MCF 10A (cell line): Measurements from ENCODE around the gene FAM83E. TPM values are rescaled to one million over a fixed set of nuclear protein-coding genes. Genes with fewer than 3 reads are reported as not detected.
"Not testable (repeated sequence)": the region's sequence is repeated elsewhere in the genome, so short reads cannot be mapped to it uniquely, and the experiment has no call there.

Experiments used
- BruUV-seq: library from RNA; stranded (reverse); fragments of 400-500 nt; replicated peaks from 2 replicates; lab custom pipeline; 2021; lab: Mats Ljungman, UMichigan
- CTCF ChIA-PET: fragments of 300-600 bp; sonication (Branson Sonifier 250); formaldehyde crosslinking; extraction: SDS; loops from one replicate; lab custom pipeline; 2021; ENCODE audit warnings: antibody characterized with exemption, inconsistent platforms; lab: Yijun Ruan, JAX
- POLR2A ChIA-PET: fragments of 300-600, 350-650 bp; sonication (Branson Sonifier 250); formaldehyde crosslinking; extraction: SDS; loops from one replicate; lab custom pipeline; 2020; ENCODE audit warnings: antibody characterized with exemption, inconsistent platforms; lab: Yijun Ruan, JAX
- DNase-seq: peaks from one replicate; pipeline ENCODE4 v3.0.0-alpha.2; 2018; ENCODE audit not compliant: unreplicated experiment
- H3K27ac Mint-ChIP-seq: one replicate; pipeline ENCODE4 v1.8.0; 2022; ENCODE audit warnings: mild to moderate bottlenecking, low read depth, mixed read lengths; ENCODE audit not compliant: unreplicated experiment
- H3K27me3 Mint-ChIP-seq: one replicate; pipeline ENCODE4 v1.8.0; 2022; ENCODE audit warnings: mixed read lengths; ENCODE audit not compliant: insufficient read depth, unreplicated experiment
- H3K36me3 Mint-ChIP-seq: one replicate; pipeline ENCODE4 v1.8.0; 2022; ENCODE audit warnings: mild to moderate bottlenecking, moderate library complexity, mixed read lengths; ENCODE audit not compliant: insufficient read depth, unreplicated experiment
- H3K4me1 Mint-ChIP-seq: one replicate; pipeline ENCODE4 v1.8.0; 2022; ENCODE audit warnings: mixed read lengths; ENCODE audit not compliant: insufficient read depth, unreplicated experiment
- H3K4me3 Mint-ChIP-seq: one replicate; pipeline ENCODE4 v1.8.0; 2022; ENCODE audit warnings: mild to moderate bottlenecking, moderate library complexity, mixed read lengths; ENCODE audit not compliant: unreplicated experiment
- H3K9me3 Mint-ChIP-seq: one replicate; pipeline ENCODE4 v1.8.0; 2022; ENCODE audit warnings: mixed read lengths; ENCODE audit not compliant: unreplicated experiment
- CTCF ChIP-seq: fragments of 200-600 bp; IDR thresholded peaks from one replicate; pipeline ENCODE4 v1.8.0; 2022; ENCODE audit warnings: antibody characterized with exemption, mild to moderate bottlenecking; ENCODE audit not compliant: unreplicated experiment
- intact Hi-C: fragments of 100-400 bp; cut with micrococcal nuclease; formaldehyde crosslinking; loops from 2 replicates; pipeline ENCODE4 v1.14.1; 2022
- total RNA-seq: library from RNA; stranded (reverse); gene quantifications from 2 replicates; pipeline ENCODE4 v1.2.3, GENCODE V29; 2022

The FAM83E gene
- total RNA-seq, 1 experiment from 2014 or later, result 0.89 TPM

- BruUV-seq, result no TSS peak
- H3K27ac Mint-ChIP-seq, result no peak overlapping the region
- H3K36me3 Mint-ChIP-seq, result peaks cover 17% of the 10 kb centered on the region
- peaks cover 17% of the 10 kb centered on the region for H3K4me1 Mint-ChIP-seq
- intact Hi-C loops, result no loop called here
- CTCF ChIA-PET, result interaction anchor here (0.5 to 2.2 kb wide), 5 partner anchors 11 to 143 kb away, joined by 4 to 10 read pairs (median 7); partner anchors contain the start of genes RPL18 and SPHK2
- H3K27me3 Mint-ChIP-seq, result no peaks in the 10 kb centered on the region
- POLR2A ChIA-PET, result interaction anchor here (0.7 to 5.4 kb wide), 6 partner anchors 9 to 186 kb away, joined by 3 to 108 read pairs (median 4); partner anchors contain the start of genes CA11, FAM83E, RPL18 and SPHK2
- DNase-seq, result peak; percentile 75
- H3K9me3 Mint-ChIP-seq, result no peaks in the 10 kb centered on the region
- TF ChIP-seq CTCF, result no peak
- H3K4me3 Mint-ChIP-seq, result no peak overlapping the region
Observed at GRCh38 chr19:48632692-48633147, 17.8 kb upstream of the FAM83E start.

- H3K9me3 Mint-ChIP-seq, intact Hi-C loops, H3K27me3 Mint-ChIP-seq, H3K4me3 Mint-ChIP-seq, DNase-seq, H3K27ac Mint-ChIP-seq, BruUV-seq: not testable (repeated sequence)
- ChIA-PET POLR2A (interaction anchor here (1.4 to 5.4 kb wide), 3 partner anchors 9 to 187 kb away, joined by 3 to 108 read pairs (median 21); partner anchors contain the start of genes FAM83E, RPL18 and SPHK2), CTCF (interaction anchor here (0.5 to 2.2 kb wide), 5 partner anchors 10 to 1040 kb away, joined by 3 to 10 read pairs (median 4); partner anchors contain the start of genes RPL18 and SPHK2)
- Mint-ChIP-seq H3K4me1 (peaks cover 17% of the 10 kb centered on the region), H3K36me3 (peaks cover 13% of the 10 kb centered on the region)
Observed at GRCh38 chr19:48632286-48632685, 17.4 kb upstream of the FAM83E start.

GRCh38 chr19:48631225-48631624 is 16.3 kb upstream of the FAM83E start:
- Mint-ChIP-seq H3K4me1 (peaks cover 16% of the 10 kb centered on the region), H3K4me3 (no peak overlapping the region), H3K36me3 (peaks cover 13% of the 10 kb centered on the region), H3K27ac (no peak overlapping the region), H3K9me3 (no peaks in the 10 kb centered on the region), H3K27me3 (no peaks in the 10 kb centered on the region)
- ChIA-PET POLR2A (interaction anchor here (5.4 kb wide), 1 partner anchor 15 kb away, joined by 108 read pairs; the partner anchor contains the start of genes FAM83E, RPL18 and SPHK2), CTCF (no interaction called here)
- BruUV-seq, result no TSS peak
- no peak for DNase-seq
- TF ChIP-seq CTCF, result no peak
- intact Hi-C loops, result no loop called here

- no peaks in the 10 kb centered on the region for H3K27me3 Mint-ChIP-seq
- no peak for TF ChIP-seq CTCF
- H3K36me3 Mint-ChIP-seq, result peaks cover 13% of the 10 kb centered on the region
- CTCF ChIA-PET, result no interaction called here
- peaks cover 11% of the 10 kb centered on the region for H3K4me1 Mint-ChIP-seq
- H3K27ac Mint-ChIP-seq, result no peak overlapping the region
- H3K9me3 Mint-ChIP-seq, result no peaks in the 10 kb centered on the region
- no TSS peak for BruUV-seq
- no peak overlapping the region for H3K4me3 Mint-ChIP-seq
- intact Hi-C loops, result no loop called here
- POLR2A ChIA-PET, result interaction anchor here (0.9 to 5.4 kb wide), 3 partner anchors 10 to 14 kb away, joined by 4 to 108 read pairs (median 6); partner anchors contain the start of genes FAM83E, RPL18 and SPHK2
- DNase-seq, result no peak
Observed at GRCh38 chr19:48630296-48631063, 15.6 kb upstream of the FAM83E start.
